GM21529 (cell line): ENCODE data around the gene ASTL.

Source experiments
- ATAC-seq: cut with Tn5 transposase; IDR thresholded peaks from one replicate; pipeline ENCODE4 v1.9.1; 2021; ENCODE audit not compliant: unreplicated experiment

ASTL gene

GRCh38 chr2:96114546-96114902 lies 23.8 kb downstream of the ASTL start:
- ATAC-seq = no peak

DNA sequence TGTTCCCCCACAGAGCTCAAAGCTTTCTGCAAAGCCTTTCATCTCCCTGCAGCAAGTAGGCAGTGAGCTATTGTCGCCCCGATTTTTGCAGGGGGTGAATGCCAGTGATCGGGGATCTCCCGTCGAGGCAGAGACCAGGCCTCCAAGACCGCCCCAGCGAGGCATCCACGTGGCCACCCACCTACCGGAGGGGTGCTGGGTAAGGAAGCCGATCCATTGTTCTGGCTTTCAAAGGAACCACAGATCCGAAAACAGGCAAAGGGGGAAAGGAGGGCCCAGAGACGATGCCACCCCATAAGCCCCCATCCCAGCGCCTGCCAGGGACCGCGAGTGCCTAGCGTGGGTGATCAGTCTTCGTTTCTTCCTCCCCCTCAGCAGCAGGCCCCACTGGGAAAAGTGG lies 24.4 kb downstream of the ASTL start:
- no peak for ATAC-seq

DNA sequence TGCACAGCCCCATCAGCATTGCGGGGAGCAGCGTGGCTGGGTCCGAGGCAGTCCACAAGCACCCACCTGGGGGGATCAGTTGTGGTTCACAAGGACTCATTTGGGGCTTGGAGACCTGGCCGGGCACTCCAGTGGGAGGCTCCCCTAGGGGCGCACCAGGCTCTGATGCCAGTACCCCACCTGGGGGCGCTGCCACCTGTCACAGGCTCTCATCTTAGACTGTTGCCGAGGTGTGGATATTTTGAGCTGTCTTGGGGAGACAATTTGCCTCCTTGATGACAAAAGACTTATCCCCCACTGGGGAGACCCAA lies 25.0 kb downstream of the ASTL start:
- ATAC-seq = no peak

DNA sequence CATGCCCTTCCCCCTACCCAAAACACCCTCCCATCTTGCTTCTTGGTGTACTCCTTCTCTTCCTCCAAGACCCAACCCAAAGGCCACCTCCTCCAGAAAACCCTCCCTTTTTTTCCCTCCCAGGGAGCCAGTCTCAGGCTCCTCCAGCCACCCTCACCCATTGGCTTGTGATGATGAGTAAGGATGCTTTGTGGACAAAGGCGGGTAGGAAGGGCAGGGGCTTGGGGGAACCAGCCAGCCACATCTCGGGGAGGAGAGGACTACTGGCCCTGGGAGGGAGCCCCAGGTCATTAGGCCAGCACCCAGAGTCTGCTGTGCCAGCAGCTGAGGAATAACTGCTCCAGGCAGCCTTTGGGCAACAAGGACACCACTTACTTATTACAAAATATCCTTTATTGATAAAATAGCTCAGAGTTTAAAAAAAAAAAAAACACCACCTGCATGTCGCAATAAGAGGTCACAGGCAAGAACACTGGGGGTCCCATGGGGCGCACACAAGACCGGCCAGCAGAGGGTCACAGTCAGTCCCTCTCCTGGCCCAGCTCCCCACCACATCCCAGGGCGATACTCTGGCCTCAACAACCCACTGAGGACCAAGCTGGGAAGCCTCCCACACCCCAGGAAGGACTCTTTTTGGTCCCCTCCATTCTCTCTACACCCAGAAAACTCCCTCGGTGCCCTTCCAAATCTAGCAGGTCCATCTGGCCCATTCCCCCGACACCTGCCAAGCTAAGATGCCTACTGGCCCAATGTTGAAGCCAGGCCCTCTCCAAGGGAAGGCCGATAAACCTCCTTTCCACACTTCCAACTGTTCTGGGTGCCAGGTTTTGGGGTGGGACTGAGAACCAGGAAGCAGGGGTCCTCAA lies 25.6 kb downstream of the ASTL start:
- ATAC-seq = no peak

DNA sequence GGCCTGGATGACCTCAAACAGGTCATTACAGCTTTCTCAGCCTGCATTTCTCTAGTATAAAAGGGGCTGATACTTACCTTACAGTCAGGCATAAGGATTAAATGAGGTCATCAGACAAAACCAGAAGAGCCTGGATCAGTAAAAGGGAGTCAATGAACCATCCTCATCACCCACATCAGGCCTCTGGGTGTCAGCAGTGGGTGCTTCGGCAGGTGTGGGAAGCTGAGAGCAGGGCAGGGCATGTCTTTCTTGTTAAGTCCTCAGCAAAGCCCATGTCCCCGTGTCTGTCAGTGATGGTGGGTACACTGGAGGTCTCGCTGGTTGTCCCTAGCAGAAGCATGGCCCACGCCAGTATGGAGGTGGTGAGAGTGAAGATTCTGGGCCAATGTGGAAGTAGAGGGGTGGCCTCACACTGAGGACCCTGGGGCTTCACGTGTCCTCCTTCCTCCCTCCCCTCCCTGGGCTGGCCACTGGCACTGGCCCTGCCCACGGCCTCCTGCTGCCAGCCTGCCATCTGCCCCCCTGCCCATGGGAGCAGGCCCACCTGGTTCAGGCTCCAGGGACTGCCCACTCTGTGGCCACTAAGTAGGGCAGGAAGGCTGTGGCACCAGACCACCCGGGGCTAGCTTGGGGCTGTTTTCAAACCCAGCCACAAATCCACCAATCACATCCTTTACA lies 26.3 kb downstream of the ASTL start:
- ATAC-seq = no peak

DNA sequence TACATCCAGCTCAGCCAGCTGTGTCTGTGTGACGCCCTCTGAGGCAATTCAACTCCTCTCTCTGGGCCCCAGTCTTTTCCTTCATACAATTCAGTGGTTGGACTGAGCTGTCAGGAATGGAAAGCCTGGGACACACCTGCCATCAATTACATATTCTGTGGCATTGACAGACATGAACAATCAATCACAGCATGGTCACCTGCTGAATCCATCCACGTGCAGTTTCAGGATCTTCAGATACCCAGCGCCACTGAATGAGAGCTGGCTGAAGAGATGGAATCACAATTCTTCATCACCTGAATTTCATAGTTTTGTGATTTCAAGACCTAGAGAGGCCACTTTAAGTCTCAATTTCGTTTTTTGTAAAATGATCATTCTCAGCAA lies 27.1 kb downstream of the ASTL start:
- ATAC-seq = no peak

GRCh38 chr2:96110621-96111256 lies 27.6 kb downstream of the ASTL start:
- no peak for ATAC-seq

- ATAC-seq = no peak
Measured at GRCh38 chr2:96109931-96110511, 28.3 kb downstream of the ASTL start.

DNA sequence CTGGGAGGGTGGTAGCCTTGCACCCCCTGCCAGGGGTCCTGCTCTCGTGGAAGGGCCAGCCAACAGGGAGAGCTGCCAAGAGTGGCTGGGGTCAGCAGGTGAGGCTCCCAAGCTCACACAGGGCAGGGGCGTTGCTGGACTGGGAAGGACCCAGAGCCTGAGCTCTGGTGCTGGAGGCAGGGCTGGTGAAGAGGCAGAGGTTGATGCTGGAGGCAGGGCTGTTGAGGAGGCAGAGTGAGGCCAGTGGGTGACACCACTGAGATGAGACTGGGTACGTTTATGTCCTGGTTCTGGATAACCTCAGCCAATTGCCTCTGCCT lies 29.0 kb downstream of the ASTL start:
- ATAC-seq = no peak

- ATAC-seq = no peak
Measured at GRCh38 chr2:96108541-96109360, 29.6 kb downstream of the ASTL start.

DNA sequence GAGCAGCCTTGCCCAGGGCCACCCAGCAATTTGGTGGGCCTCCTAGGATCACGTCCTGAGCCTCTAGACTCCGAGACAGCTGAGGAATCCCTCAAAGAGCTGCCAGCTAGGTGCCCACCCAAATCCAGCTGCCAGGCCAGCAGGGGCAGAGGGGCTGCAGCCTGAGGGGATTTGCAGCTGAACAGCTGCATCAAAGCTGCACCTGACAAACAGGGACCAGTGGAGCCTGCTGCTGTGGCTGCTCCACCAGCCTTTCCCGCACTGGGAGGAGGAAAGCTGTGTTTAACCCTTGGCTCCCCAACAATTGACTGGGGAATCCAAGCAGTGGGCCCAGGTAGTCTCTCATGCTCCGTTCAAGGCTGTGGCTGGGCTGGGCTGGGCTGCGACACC lies 30.2 kb downstream of the ASTL start:
- ATAC-seq = no peak

- no peak for ATAC-seq
Measured at GRCh38 chr2:96107708-96108065, 30.6 kb downstream of the ASTL start.

DNA sequence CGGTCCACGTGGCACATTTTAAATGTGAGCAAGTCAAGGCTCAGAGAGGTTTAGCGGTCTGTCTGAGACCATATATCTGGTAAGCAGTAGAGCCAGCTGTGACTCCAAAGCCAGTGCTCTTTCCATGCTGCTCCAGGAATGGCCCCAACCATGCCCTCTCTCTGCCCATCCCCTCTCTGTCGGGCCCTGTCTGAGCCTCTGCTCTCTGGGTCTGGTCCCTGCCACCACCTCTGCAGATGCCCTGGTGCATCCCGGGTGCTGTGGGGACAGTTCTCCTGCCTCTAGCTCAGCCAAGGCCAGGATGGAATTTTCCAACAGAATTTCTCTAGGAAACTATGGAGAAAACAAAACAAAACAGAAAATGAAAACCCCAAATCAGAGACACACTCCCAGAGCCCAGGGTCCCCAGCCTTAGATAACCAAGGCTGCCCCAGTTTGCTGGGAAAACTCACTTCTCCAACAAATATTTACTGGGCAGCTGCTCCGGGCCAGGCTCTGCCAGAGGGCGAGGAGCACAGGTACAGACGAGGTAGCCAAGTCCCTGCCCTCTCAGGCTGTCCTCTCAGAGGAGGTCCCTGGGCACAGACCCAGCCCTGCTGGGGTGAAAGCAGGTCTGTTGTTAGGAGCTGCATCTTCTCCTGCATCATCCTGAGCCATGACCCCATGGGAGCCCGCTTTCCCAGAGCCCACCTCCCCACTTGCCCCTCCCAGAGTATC lies 31.2 kb downstream of the ASTL start:
- no peak for ATAC-seq

GRCh38 chr2:96105994-96106715 lies 32.1 kb downstream of the ASTL start:
- ATAC-seq = no peak

GRCh38 chr2:96105152-96105915 lies 33.0 kb downstream of the ASTL start:
- ATAC-seq = no peak

DNA sequence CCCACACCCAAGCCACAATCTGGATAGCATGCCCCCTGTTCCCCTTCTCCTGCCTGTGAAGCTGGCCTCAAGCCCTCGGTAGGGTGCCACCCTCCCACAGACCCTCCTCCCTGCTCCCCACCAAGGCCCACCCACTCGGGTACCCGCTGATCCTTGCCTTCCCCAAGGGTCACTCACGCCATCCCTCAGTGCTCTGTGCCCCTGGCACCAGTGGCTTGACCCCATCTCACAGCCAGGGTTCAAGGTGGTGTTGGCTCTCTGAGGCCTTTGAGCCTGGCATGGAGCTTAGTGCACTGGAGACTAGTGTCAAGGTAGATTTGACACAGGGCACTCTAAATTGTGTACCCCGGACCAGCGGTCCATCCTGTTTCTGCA lies 33.8 kb downstream of the ASTL start:
- ATAC-seq = no peak

- ATAC-seq = no peak
Measured at GRCh38 chr2:96103761-96104486, 34.4 kb downstream of the ASTL start.

DNA sequence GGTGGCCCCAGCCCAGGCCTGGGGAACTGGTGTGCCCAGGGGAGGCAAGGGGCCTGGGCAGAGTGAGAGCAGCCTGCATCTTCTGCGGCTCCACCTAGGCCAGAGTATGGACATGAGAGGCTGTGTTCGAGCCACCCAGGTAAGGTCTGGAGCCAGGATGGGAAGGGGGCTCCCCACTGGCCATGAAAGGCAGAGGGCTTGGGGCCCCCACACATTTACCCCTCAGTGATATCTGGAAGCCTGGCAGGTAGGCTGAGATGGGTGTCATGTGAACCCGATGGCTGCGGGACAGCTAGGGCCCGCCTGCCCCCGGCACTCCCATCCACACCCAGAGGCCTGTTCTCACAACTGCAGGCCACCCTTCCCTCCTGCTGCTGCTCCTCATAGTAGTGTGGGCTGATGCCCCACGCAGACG lies 35.1 kb downstream of the ASTL start:
- no peak for ATAC-seq
